22Rv1 (cell line): ENCODE results near the gene RNF187.

Source experiments
- ZFX ChIP-seq: fragments of 450-650 bp; IDR thresholded peaks from 2 replicates; pipeline ENCODE4 v1.6.1; 2017; ENCODE audit warnings: antibody characterized with exemption, borderline replicate concordance
- TF ChIP-seq, protein P1 (sequence below): fragments of 450-650 bp; IDR thresholded peaks from 2 replicates; pipeline ENCODE4 v1.5.1; 2017; ENCODE audit warnings: mild to moderate bottlenecking

DNA sequence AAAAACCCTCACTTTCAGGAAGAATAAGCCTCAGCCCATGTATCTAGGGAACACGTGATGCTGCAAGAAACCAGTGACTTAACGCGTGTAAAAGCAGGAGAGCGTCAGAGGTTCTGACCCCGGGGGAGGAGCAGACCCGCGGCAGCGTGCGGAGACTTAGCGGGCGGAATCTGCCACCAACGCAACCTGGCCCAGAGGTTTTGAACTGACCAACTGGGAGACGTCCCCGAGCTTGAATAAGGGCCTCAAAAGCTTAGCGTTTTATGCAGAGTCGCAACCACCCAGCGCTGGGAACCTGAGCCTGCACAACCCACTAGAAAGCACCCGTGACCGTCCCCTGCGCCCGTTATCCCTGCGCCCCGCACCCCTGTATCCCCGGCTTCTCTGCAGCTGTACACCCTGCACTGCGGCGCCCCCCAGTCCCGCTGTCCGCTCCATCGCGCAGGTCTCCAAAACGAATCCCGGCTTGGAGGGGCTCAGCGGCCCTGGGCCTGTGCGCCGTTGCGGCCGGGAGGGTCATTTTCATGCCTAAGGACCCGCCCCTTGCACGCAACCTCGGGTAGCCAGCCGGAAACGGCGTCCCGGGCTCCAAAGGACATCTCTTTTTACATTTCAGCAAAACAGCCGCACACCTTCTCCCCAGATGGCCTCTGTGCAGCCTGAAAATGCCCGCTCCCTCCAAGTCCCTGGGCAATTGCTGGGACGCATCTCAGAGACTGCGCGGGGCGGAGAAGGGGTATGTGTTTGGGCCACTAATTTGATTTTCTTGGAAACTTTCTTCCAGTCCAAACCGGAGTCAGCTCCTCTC is 41.1 kb upstream of the RNF187 start:
- TF ChIP-seq, protein P1, sequence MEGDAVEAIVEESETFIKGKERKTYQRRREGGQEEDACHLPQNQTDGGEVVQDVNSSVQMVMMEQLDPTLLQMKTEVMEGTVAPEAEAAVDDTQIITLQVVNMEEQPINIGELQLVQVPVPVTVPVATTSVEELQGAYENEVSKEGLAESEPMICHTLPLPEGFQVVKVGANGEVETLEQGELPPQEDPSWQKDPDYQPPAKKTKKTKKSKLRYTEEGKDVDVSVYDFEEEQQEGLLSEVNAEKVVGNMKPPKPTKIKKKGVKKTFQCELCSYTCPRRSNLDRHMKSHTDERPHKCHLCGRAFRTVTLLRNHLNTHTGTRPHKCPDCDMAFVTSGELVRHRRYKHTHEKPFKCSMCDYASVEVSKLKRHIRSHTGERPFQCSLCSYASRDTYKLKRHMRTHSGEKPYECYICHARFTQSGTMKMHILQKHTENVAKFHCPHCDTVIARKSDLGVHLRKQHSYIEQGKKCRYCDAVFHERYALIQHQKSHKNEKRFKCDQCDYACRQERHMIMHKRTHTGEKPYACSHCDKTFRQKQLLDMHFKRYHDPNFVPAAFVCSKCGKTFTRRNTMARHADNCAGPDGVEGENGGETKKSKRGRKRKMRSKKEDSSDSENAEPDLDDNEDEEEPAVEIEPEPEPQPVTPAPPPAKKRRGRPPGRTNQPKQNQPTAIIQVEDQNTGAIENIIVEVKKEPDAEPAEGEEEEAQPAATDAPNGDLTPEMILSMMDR = no peak
- TF ChIP-seq ZFX = no peak
